Activated CD8-positive, alpha-beta memory T cell treated with anti-CD3 and anti-CD28 coated beads, Interleukin-2, amount 10 ng/mL, durations not matched to agents 7 days and 5 days (primary cell): Measurements from ENCODE around the gene BIRC7. TPM values are rescaled to one million over a fixed set of nuclear protein-coding genes. Genes with fewer than 3 reads are reported as not detected.

Experiments used
- ATAC-seq: fragments of 150-1000 bp; cut with Tn5 transposase; one replicate; pipeline ENCODE4 v1.10.0; 2021; ENCODE audit warnings: moderate library complexity
- CTCF ChIA-PET: fragments of 350-600 bp; sonication (Branson Sonifier 250); formaldehyde crosslinking; loops from one replicate; lab custom pipeline; 2021; ENCODE audit warnings: antibody characterized with exemption; lab: Charles Lee
- DNase-seq: peaks from one replicate; pipeline ENCODE4 v3.0.0-alpha.2; 2020
- H3K27ac Mint-ChIP-seq: one replicate; pipeline ENCODE4 v1.8.0; 2021; ENCODE audit warnings: mild to moderate bottlenecking, mixed read lengths
- H3K27me3 Mint-ChIP-seq: one replicate; pipeline ENCODE4 v1.8.0; 2021; ENCODE audit warnings: mixed read lengths
- H3K36me3 Mint-ChIP-seq: one replicate; pipeline ENCODE4 v1.8.0; 2021; ENCODE audit warnings: mild to moderate bottlenecking, mixed read lengths
- H3K4me1 Mint-ChIP-seq: one replicate; pipeline ENCODE4 v1.8.0; 2021; ENCODE audit warnings: mixed read lengths
- H3K4me3 Mint-ChIP-seq: one replicate; pipeline ENCODE4 v1.8.0; 2021; ENCODE audit warnings: mild to moderate bottlenecking, moderate library complexity, mixed read lengths
- H3K9me3 Mint-ChIP-seq: one replicate; pipeline ENCODE4 v1.8.0; 2022; ENCODE audit warnings: low read depth, mixed read lengths
- microRNA-seq: library from miRNA; unstranded; fragments of <30 nt; microRNA quantifications from one replicate; pipeline ENCODE4 v1.2.0, GENCODE V29; 2022
- total RNA-seq, 2 experiments: library from RNA; stranded (reverse); gene quantifications; one replicate each; pipeline ENCODE4 v1.2.3, GENCODE V29; 2021

Gene BIRC7
- total RNA-seq, 2 experiments from 2014 or later: not detected

GRCh38 chr20:63288581-63289251 is 53.0 kb downstream of the BIRC7 start:
- Mint-ChIP-seq H3K36me3 (no peaks in the 10 kb centered on the region), H3K27me3 (no peaks in the 10 kb centered on the region), H3K9me3 (no peaks in the 10 kb centered on the region), H3K27ac (no peak overlapping the region), H3K4me3 (no peak overlapping the region), H3K4me1 (peaks cover 3% of the 10 kb centered on the region)
- ATAC-seq: no peak
- no peak for DNase-seq
- CTCF ChIA-PET: interaction anchor here (1.8 kb wide), 1 partner anchor 66 kb away, joined by 7 read pairs; no protein-coding TSS in a partner anchor

GRCh38 chr20:63289311-63290135 is 53.8 kb downstream of the BIRC7 start:
- no peaks in the 10 kb centered on the region for H3K4me1 Mint-ChIP-seq
- no peak overlapping the region for H3K4me3 Mint-ChIP-seq
- DNase-seq: no peak
- no peak for ATAC-seq
- H3K27me3 Mint-ChIP-seq: no peaks in the 10 kb centered on the region
- no peaks in the 10 kb centered on the region for H3K9me3 Mint-ChIP-seq
- H3K36me3 Mint-ChIP-seq: no peaks in the 10 kb centered on the region
- no peak overlapping the region for H3K27ac Mint-ChIP-seq
- CTCF ChIA-PET: interaction anchor here (0.5 to 1.8 kb wide), 3 partner anchors 10 to 67 kb away, joined by 3 to 7 read pairs (median 3); no protein-coding TSS in a partner anchor

Small RNAs within 50 kb of the gene (microRNA-seq; reads per million reads assigned to microRNA genes)
- not detected for gene MIR3196
- 3.8 reads per million for gene MIR4326

Other genes with a start within 250 kb of the BIRC7 start
- not detected for gene BHLHE23, start 228.9 kb upstream of the BIRC7 start, total RNA-seq
- gene YTHDF1, start 19.8 kb upstream of the BIRC7 start, total RNA-seq: 10 to 100 TPM; 37.2 to 42.6 TPM
- gene NKAIN4, start 18.6 kb downstream of the BIRC7 start, total RNA-seq: not detected
- 10 to 100 TPM; 79.6 to 90.2 TPM for gene ARFGAP1, start 36.9 kb downstream of the BIRC7 start, total RNA-seq
- not detected for gene COL20A1, start 57.3 kb downstream of the BIRC7 start, total RNA-seq
- gene CHRNA4, start 125.4 kb downstream of the BIRC7 start, total RNA-seq: not detected
- under 1 TPM in 1 of 2 experiments, not detected in 1; 0.05 TPM for gene KCNQ2, start 236.8 kb downstream of the BIRC7 start, total RNA-seq